Hematopoietic multipotent progenitor cell (in vitro differentiated cells): ENCODE data around the gene CACNG4. TPM values are rescaled to one million over a fixed set of nuclear protein-coding genes. Genes with fewer than 3 reads are reported as not detected.
"Not testable (repeated sequence)": the region's sequence is repeated elsewhere in the genome, so short reads cannot be mapped to it uniquely, and the experiment has no call there.

ENCODE experiments used
- DNase-seq, 3 donors: peaks; one replicate each; pipeline ENCODE4 v3.0.0-alpha.2; 2011 to 2015; ENCODE audit warnings: low read depth in 2 of 3, low spot score in 2 of 3
- total RNA-seq: library from RNA; depleted of rRNA; stranded (reverse); fragments of >200 nt; gene quantifications from one replicate; pipeline ENCODE4 v1.2.3, GENCODE V29; 2012

Gene CACNG4
- total RNA-seq, 1 donor: not detected

- no peak for DNase-seq
Observed at GRCh38 chr17:67038861-67039365, 74.4 kb downstream of the CACNG4 start.

GRCh38 chr17:67040652-67041051 lies 76.1 kb downstream of the CACNG4 start:
- DNase-seq: no peak

GRCh38 chr17:67041119-67041518 lies 76.6 kb downstream of the CACNG4 start:
- not testable (repeated sequence) for DNase-seq

GRCh38 chr17:67041531-67041930 lies 77.0 kb downstream of the CACNG4 start:
- no peak for DNase-seq

GRCh38 chr17:67041941-67042899 lies 77.7 kb downstream of the CACNG4 start:
- DNase-seq: no peak

- DNase-seq: no peak
Observed at GRCh38 chr17:67043283-67043682, 78.8 kb downstream of the CACNG4 start.

- DNase-seq: no peak
Observed at GRCh38 chr17:67044016-67044772, 79.7 kb downstream of the CACNG4 start, which contains the start of gene CACNG1. TSS of gene CACNG1 (plus strand) at chr17:67044554. CDS start at chr17:67044661, 107 bp downstream.

- DNase-seq: no peak
Observed at GRCh38 chr17:67044940-67045339, 80.4 kb downstream of the CACNG4 start.

GRCh38 chr17:67046398-67046797 lies 81.9 kb downstream of the CACNG4 start:
- no peak for DNase-seq

- no peak for DNase-seq
Observed at GRCh38 chr17:67047382-67047781, 82.9 kb downstream of the CACNG4 start.

- DNase-seq: no peak
Observed at GRCh38 chr17:67049025-67049739, 84.7 kb downstream of the CACNG4 start.

- no peak for DNase-seq
Observed at GRCh38 chr17:67050066-67050465, 85.6 kb downstream of the CACNG4 start.

- DNase-seq: no peak
Observed at GRCh38 chr17:67050471-67051154, 86.1 kb downstream of the CACNG4 start.

- no peak for DNase-seq
Observed at GRCh38 chr17:67051155-67051538, 86.6 kb downstream of the CACNG4 start.

- DNase-seq: no peak
Observed at GRCh38 chr17:67051837-67052236, 87.3 kb downstream of the CACNG4 start.

- DNase-seq: no peak
Observed at GRCh38 chr17:67052720-67053437, 88.4 kb downstream of the CACNG4 start.

- no peak for DNase-seq
Observed at GRCh38 chr17:67053438-67054000, 89.0 kb downstream of the CACNG4 start.

- no peak for DNase-seq
Observed at GRCh38 chr17:67054011-67054591, 89.6 kb downstream of the CACNG4 start.

GRCh38 chr17:67054608-67055007 lies 90.1 kb downstream of the CACNG4 start:
- no peak for DNase-seq
